ENCODE data around the gene SPAG7.
"Not testable (repeated sequence)": the region's sequence is repeated elsewhere in the genome, so short reads cannot be mapped to it uniquely, and the experiment has no call there.

The SPAG7 gene

DNA sequence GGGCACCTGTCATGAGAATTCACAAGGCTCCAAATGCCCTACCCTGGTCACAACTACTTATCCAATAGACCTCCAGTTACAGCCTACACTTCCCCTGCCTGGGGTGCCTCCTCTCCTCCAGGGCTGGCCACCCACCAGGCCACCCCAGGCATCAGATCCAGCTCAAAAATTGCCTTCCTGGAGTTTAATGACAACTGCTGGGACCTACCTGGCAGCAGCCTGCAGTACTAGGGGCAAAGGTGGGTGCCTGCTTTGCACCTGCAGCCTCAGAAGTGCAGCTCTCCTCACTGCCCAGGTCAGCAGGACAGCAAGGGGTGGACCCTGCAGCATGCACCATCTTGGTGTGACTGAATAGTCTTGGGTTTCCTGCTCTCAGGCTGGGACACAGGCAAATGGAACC, 32.0 kb downstream of the SPAG7 start:
- no peak for DNase-seq

DNA sequence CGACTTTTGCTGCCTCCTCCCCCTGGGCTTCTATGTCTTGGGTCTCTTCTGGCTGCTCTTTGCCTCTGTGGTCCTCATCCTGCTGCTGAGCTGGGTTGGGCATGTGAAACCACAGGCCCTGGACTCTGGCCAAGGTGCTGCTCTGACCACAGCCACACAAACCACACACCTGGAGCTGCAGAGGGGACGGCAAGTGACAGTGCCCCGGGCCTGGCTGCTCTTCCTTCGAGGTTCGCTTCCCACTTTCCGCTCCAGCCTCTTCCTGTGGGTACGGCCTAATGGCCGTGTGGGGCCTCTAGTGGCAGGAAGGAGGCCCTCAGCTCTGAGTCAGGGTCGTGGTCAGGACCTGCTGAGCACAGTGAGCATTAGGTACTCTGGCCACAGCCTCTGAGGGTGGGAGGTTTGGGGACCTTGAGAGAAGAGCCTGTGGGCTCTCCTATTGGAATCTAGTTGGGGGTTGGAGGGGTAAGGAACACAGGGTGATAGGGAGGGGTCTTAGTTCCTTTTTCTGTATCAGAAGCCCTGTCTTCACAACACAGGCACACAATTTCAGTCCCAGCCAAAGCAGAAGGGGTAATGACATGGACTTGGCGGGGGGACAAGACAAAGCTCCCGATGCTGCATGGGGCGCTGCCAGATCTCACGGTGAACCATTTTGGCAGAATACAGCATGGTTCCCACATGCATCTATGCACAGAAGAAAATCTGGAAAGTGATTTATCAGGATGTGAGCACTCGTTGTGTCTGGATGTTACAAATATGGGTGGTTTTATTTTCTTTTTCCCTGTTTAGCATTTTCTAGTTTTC, 33.2 kb downstream of the SPAG7 start:
- no peak for DNase-seq

DNA sequence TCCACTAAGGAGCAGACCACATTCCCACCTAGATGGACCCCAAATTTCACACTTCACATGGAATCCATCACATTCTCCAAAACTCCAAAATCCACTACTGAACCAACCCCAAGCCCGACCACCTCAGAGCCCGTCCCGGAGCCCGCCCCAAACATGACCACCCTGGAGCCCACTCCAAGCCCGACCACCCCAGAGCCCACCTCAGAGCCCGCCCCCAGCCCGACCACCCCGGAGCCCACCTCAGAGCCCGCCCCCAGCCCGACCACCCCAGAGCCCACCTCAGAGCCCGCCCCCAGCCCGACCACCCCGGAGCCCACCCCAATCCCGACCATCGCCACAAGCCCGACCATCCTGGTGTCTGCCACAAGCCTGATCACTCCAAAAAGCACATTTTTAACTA, 34.0 kb downstream of the SPAG7 start:
- DNase-seq = no peak

- no peak for DNase-seq
These were observed 34.9 kb downstream of the SPAG7 start for GRCh38 chr17:4932756-4933155.

GRCh38 chr17:4931963-4932362, 35.7 kb downstream of the SPAG7 start, which contains the start of gene GP1BA:
Gene GP1BA, plus strand, starts transcription at chr17:4932277. Its CDS starts 328 bp downstream, at chr17:4932605.
- DNase-seq = no peak

DNA sequence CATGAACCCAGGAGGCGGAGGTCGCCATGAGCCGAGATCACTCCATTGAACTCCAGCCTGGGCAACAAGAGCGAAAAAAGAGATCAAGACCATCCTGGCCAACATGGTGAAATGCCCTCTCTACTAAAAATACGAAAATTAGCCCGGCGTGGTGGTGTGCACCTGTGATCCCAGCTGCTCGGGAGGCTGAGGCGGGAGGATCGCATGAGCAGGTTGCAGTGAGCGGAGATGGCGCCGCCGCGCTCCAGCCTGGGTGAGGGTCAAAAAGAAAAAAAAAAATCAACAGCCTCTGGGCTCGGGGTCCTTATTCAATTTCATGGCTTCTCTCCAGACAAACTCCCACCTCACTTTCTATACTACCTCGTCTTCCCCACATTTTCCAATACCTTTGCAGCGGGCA, 38.7 kb downstream of the SPAG7 start:
- no peak for DNase-seq

GRCh38 chr17:4926577-4927335, 40.9 kb downstream of the SPAG7 start:
- DNase-seq = not testable (repeated sequence)

GRCh38 chr17:4921320-4921719, 46.3 kb downstream of the SPAG7 start:
- DNase-seq = no peak

DNA sequence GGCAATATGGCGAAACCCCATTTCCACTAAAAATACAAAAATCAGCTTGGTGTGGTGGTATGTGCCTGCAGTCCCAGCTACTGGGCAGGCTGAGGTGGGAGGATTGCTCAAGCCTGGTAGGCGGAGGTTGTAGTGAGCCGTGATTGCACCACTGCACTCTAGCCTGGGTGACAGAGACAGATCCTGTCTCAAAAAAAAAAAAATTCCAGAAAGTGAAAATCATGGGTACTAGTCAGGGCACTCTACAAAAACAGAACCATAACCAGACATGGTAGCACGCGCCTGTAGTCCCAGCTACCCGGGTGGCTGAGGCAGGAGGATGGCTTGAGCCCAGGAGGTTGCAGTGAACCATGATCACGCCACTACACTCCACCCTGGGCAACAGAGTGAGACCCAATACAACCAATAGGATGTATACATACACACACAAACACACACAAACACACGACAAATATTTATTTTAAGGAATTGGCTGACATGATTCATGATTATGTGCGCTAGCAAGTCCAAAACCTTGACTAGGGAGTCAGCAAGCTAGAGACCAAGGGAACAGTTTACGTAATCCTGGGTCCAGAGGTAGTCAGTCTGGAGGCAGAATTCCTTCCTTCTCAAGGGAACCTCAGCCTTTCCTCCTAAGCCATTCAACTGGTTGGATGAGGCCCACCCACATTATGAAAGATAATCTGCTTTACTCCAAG, 47.1 kb downstream of the SPAG7 start:
- DNase-seq = no peak

DNA sequence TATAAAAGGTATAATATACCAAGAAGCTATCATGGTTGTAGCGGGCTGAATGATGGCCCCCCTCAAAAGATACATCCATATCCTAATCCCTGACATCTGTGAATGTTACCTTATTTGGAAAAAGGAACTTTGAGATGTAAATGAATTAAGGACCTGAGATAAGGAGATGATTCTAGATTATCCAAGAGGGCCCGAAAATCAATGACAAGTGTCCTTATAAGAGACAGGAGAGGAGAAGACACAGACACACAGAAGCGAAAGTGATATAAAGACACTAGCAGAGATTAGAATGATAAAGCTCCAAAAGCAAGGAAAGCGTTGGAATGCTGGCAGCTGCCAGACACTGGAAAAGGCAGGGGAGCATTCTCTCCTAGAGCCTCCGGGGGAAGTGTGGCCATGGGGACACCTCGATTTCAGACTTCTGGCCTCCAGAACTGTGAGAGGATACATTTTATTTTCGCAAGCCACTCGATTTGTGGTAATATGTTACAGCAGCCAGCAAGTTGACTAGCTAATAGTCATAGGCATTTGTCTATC, 48.0 kb downstream of the SPAG7 start:
- no peak for DNase-seq

DNA sequence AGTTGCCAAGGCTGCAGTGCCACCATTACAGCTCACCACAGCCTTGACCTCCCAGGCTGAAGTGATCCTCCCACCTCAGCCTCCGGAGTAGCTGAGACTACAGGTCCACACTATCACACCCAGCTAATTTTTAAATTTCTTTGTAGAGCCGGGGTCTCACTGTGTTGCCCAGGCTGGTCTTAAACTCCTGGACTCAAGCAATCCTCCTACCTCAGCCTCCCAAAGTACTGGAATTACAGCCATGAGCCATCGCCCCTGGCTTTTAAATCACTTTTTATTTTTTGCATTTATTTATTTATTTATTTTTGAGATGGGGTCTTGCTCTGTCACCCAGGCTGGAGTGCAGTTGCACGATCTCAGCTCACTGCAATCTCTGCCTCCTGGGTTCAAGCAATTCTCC, 53.1 kb downstream of the SPAG7 start:
- not testable (repeated sequence) for DNase-seq

DNA sequence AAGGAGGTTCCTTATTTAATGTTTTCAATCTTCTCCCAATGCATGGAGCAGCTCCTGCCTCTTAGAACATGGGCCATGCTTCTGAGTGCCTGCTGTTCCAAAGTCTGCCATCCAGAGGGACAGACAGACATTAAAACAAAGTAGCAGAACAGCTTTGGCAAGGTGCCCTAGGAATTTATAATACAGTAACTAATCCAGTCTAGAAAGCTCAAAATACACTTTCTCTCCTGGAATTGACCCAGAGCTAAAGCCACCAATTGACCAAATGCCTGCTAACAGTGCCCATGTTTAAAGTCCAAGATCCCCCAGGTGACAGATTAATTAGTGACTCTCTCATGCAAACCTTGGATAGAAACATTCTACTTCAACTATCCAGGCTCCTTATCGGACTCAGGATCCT, 53.6 kb downstream of the SPAG7 start:
- DNase-seq = no peak

Measured in NCI-H187 (cell line).